Stimulated activated CD4-positive, alpha-beta T cell treated with anti-CD3 and anti-CD28 coated beads, TNF-alpha, amount 100 ng/mL, for 1 hour (primary cell): Measurements from ENCODE around the gene CFAP157.
A peak's percentile ranks its signal among the peaks of the same experiment; 100 is the strongest.

Experiments
- DNase-seq, 3 donors: peaks; one replicate each; pipeline ENCODE4 v3.0.0-alpha.2; 2020; ENCODE audit warnings: low read depth in 3 of 3, low spot score in 1 of 3

The CFAP157 gene

DNA sequence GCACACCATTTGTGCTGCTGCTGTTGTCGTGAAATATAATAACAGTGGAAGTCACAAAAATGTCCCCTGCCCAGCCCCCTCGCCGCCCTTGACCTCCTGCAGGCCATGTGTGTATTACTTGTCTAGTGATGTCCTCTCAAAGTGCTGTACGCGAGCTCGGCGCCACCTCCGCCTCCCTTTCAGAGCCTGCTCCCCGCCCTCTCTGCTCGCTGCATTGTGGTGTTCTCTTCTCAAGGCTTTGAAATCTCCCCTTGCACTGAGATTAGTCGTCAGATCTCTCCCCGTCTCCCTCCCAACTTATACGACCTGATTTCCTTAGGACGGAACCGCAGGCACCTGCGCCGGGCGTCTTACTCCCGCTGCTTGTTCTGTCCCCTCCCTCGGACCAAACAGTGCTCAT is 14.7 kb upstream of the CFAP157 start:
- no peak for DNase-seq

DNA sequence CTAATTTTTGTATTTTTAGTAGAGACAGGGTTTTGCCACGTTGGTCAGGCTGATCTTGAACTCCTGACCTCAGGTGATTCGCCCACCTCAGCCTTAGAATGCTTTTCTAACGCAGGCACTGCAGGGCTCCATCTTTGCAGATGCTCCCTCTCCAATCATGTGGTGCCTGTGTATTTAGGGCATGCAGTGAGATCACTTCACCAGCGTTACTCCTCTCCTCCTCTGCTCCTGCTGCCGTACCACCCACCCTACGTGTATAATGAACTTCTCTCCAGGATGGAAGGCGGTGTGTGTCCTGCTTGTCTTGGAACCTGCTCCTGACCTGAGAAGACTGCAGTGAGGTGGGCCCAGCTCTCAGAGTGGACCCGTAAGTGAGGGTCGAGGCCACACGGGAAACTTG is 13.6 kb upstream of the CFAP157 start:
- no peak for DNase-seq

DNA sequence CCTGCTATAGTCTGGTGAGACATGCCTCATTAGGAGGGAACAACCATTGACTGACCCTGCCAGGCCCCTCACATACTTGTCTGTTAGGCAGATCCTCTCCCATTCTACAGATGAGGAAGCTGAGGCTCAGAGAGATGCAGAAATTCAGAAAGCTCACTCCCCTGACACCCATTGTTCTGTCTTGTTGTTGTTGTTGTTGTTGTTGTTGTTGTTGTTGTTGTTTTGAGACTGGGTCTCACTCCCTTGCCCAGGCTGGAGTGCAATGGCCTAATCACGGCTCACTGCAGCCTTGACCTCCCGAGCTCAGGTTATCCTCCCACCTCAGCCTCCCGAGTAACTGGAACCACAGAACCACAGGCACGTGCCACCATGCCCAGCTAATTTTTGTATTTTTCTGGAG is 13.1 kb upstream of the CFAP157 start:
- no peak for DNase-seq

- no peak for DNase-seq
These were observed 11.7 kb upstream of the CFAP157 start for GRCh38 chr9:127694890-127695720.

DNA sequence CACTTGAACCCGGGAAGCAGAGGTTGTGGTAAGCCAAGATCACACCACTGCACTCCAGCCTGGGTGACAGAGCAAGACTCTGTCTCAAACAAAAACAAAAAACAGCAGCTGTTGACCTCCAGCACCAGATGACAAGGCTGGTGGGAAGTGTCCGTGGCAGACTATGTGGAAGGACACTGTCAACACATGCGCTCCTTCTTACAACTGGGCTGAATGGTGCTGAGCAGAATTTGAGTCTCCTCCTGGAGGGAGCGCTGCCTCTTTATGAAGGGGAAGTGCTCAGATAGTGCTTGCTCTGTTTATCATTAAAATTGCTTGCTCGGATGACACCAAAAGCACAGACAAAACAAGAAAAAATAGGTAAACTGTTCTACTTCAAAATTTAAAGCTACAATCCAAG is 9.2 kb upstream of the CFAP157 start:
- DNase-seq, result no peak

- DNase-seq, result no peak
These were observed 8.4 kb upstream of the CFAP157 start for GRCh38 chr9:127698386-127698785.

- peak; percentile 52 to 71 (median 62) for DNase-seq
These were observed 7.7 kb upstream of the CFAP157 start for GRCh38 chr9:127698985-127699670.

GRCh38 chr9:127700140-127700539 is 6.6 kb upstream of the CFAP157 start:
- no peak for DNase-seq

DNA sequence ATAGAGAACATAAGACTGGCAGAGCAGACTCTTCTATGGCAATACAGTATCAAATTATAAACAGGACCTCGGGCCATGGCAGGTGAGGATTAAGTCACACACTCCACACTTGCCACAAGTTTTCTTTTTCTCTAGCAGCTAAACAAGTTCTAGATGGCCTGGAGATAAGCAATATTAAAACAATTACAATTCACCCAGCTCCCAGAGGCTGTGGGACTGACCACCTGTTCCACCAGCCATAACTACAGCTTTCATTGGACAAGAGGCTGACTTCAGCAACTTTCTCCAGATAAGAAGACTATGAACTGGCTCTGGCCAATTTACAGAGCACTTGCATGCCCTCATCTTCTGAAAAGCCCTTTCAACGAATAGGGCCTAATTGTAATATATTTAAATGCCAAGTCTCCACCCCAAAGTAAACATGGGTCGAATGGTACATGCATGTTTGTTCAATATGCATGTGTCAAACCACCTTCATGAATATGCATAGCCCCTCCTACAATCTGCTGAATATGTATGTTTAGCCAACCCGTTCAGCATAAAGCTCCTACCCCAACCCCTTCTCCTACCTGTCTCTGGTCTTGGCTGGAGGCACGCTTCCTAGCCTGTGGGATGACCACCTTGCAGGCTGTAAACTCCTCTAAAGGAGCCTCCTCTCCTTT is 6.1 kb upstream of the CFAP157 start:
- no peak for DNase-seq

- no peak for DNase-seq
These were observed 3.4 kb upstream of the CFAP157 start for GRCh38 chr9:127703289-127703946.

DNA sequence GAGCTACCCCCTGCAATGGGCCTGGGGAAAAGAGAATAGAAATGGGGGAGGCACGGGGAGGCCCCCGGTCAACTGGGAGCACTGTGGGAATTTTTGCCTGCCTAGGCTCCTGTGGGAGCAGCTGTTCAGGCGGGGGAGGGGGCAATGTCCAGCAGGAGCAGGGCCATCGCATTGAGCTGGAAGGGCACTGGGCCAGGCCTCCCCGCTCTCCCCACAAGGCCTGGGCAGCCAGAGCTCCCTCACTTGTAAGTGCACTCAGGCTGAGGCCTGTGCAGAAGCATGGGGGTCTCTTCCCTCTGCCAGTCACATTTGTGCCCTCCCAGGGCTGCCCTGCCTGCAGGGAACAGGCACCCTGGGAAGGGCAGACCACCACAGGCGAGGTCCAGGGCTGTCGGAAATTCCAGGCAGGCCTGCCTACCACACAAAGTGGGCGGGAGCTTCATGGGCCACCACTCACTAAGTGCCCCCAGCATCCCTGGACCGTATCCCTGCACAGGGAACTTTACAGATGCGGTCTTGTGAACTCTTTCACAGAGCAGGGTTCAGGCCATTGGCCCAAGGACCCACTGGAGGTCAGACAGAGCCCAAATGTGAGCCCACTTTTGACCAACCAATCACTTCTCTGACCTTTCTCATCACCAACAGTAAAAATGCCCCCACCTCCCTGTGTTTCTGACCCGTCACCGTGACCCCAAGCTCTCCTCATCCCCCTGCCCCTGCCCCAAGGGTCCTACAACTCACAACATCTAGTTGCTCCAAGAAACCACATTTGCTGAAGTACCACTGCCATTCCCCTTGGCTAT is 1.0 kb upstream of the CFAP157 start:
- DNase-seq, result no peak

GRCh38 chr9:127707766-127708165 is 978 bp downstream of the CFAP157 start:
- no peak for DNase-seq

- no peak for DNase-seq
These were observed 2.3 kb downstream of the CFAP157 start for GRCh38 chr9:127708952-127709587.

- DNase-seq, result no peak
These were observed 3.5 kb downstream of the CFAP157 start for GRCh38 chr9:127710204-127710783.

- DNase-seq, result no peak
These were observed 4.5 kb downstream of the CFAP157 start for GRCh38 chr9:127711226-127711701.

- no peak for DNase-seq
These were observed 5.1 kb downstream of the CFAP157 start for GRCh38 chr9:127711831-127712274.

GRCh38 chr9:127712371-127712770 is 5.6 kb downstream of the CFAP157 start:
- no peak for DNase-seq

DNA sequence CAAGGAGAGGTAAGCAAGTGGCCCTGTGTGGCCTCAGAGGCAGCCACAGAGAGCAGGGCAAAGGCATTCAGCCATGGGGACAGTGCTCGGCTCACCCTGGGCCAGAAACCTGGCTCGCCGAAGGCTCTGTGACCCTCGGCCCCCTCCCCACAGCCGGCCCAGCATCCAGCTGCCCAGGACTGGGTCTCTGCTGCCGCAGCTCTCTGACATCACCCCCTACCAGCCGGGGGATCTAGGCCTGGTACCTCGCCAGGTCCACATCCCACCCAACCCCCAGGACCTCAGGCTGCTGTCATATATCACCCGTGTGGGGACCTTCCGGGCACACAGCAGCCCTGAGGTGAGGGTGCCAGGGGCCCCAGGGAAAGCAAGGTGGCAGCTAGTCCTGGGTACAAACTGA is 6.1 kb downstream of the CFAP157 start:
- no peak for DNase-seq

DNA sequence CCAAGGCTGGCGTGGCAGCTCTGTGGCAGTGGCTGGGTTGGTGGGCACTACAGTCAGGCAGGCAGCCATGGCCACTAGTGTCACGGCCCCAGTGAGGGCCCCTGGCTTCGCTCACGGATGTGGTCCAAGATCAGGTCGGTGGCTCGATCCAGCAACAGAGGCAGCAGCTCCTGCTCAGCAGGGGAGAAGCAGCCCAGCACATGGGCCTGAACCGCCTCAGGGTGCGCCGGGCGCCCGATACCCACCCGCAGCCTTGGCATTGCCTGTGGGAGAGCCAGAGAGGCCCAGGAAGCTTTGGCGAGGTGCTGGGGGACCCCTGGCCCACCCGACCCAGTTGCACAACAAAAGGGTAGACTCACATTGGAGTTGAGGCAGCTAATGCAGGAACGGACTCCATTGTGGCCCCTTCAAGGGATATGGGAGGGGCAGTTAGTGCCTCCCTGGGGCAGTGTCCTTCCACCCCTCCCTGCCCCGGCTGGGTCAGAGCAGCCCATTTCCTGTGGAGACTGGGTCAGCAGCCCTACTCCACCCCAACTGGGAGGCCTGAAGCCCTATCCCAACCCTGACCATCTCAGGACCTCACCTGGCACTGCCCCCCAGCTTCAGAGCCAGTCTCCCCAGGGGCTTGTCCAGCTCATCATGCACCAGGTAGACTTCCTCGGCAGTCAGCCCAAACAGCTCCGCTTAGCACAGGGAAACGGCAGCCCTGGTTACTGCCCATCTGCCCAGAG is 7.4 kb downstream of the CFAP157 start:
- DNase-seq, result no peak
